ENCODE data around the gene MITD1. TPM values are rescaled to one million over a fixed set of nuclear protein-coding genes. Genes with fewer than 3 reads are reported as not detected.

Gene MITD1
- total RNA-seq (2022) = 29.3 and 30.5 TPM in 2 replicates
- Bru-seq, nascent RNA = percentile 83 among the genes with signal in this experiment
- BruChase-seq, experiment 1, labeled RNA remaining after a 2-hour chase = percentile 86 among the genes with signal in this experiment
- BruChase-seq, experiment 2, labeled RNA remaining after a 6-hour chase = percentile 84 among the genes with signal in this experiment
- long read RNA-seq, transcript MITD1-201 (7 exons, 939 nt) = major isoform, 13 of 41 reads
- long read RNA-seq, partial matches to known transcripts = 8 of 41 reads
- long read RNA-seq, other reads (novel, unspliced or antisense) = 15 of 41 reads

DNA sequence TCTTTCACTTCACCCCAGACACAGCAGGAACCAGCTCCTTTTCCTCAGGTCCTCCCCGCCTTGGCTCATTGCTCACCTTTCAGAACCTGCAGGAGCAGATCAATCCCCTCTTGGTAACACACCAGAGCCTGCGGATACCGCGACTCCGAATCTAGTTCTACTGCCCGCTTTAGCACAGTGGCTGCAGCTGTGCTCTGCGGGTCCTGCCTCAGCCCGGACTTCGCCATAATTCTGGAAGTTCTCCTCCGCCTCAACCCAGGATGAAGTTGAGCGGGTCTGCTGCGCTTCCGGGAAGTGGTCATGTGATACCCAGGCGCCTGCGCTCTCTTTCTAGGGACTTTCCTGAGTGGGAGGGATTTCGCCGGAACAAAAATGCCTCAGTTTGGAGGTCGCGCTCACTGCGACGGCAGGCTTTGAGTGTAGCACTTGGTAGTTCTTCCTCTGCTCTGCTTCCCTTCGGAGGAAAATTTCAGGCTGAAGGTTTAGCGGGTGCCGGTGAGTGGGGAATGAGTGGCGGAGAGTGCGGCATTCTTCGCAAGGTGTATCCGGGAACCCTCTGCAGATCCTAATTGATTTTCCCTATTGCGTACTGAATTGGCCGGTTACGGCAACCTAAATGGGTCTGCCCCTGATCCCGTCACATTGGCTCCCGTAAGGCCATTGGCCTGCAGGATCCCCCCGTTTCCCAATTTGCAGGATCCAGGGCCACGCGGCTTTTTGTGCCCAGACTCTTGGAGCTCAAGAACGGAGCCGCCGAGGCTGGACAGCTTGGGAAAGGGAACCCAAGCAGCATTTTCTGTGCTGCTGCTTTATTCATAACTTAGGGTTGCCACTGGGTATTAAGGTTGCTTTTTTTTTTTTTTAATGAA is at the start of gene MITD1, which contains the start of gene MRPL30:
TSS of gene MITD1 (minus strand) at position 304 of the 869 bp plus-strand sequence. CDS start at position 227, 77 bp downstream.
TSS of gene MRPL30 (plus strand) at position 430 of the 869 bp plus-strand sequence. CDS start 5,020 bp downstream, outside the sequence.
- Mint-ChIP-seq H3K27me3 (ENCODE audit: insufficient read depth, unreplicated experiment) (no peaks in the 10 kb centered on the region), H3K4me1 (ENCODE audit: low read depth, unreplicated experiment) (peaks cover 9% of the 10 kb centered on the region), H3K9me3 (ENCODE audit: unreplicated experiment) (no peaks in the 10 kb centered on the region), H3K4me3 (ENCODE audit: unreplicated experiment) (peak within 1 kb of the TSS; percentile 92), H3K36me3 (ENCODE audit: insufficient read depth, unreplicated experiment) (peaks cover 21% of the 10 kb centered on the region), H3K27ac (ENCODE audit: unreplicated experiment) (peak within 1 kb of the TSS; percentile 84)
- CTCF ChIA-PET = interaction anchor here (0.7 to 0.9 kb wide), 3 partner anchors 20 to 95 kb away, joined by 3 to 4 read pairs (median 3); no protein-coding TSS in a partner anchor
- Histone ChIP-seq H3K36me3 (ENCODE audit: control insufficient read depth, insufficient read depth, low read length) (no peaks in the 10 kb centered on the region), H3K4me3 (ENCODE audit: low read depth, low read length) (peak within 1 kb of the TSS; percentile 87), H3K27me3 (replicated peaks; ENCODE audit: control insufficient read depth, insufficient read depth, low read length) (no peaks in the 10 kb centered on the region), H3K9me3 (no peaks in the 10 kb centered on the region), H3K4me1 (peaks cover 28% of the 10 kb centered on the region)
- peak; percentile 94 for DNase-seq
- POLR2A ChIA-PET = interaction anchor here (0.6 to 2.2 kb wide), 5 partner anchors 26 to 156 kb away, joined by 3 to 28 read pairs (median 4); partner anchors contain the start of genes C2orf15, EIF5B, LIPT1 and TSGA10
- BruUV-seq (replicated peaks) = TSS peak; percentile 78
- TF ChIP-seq, protein P1, sequence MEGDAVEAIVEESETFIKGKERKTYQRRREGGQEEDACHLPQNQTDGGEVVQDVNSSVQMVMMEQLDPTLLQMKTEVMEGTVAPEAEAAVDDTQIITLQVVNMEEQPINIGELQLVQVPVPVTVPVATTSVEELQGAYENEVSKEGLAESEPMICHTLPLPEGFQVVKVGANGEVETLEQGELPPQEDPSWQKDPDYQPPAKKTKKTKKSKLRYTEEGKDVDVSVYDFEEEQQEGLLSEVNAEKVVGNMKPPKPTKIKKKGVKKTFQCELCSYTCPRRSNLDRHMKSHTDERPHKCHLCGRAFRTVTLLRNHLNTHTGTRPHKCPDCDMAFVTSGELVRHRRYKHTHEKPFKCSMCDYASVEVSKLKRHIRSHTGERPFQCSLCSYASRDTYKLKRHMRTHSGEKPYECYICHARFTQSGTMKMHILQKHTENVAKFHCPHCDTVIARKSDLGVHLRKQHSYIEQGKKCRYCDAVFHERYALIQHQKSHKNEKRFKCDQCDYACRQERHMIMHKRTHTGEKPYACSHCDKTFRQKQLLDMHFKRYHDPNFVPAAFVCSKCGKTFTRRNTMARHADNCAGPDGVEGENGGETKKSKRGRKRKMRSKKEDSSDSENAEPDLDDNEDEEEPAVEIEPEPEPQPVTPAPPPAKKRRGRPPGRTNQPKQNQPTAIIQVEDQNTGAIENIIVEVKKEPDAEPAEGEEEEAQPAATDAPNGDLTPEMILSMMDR (IDR thresholded peaks at IDR 0.05; ENCODE audit: insufficient read depth in 1 of 2, low read depth in 1 of 2, low read length in 1 of 2, severe bottlenecking in 1 of 2, unreplicated experiment in 1 of 2) = no peak
- intact Hi-C loops (cut with micrococcal nuclease; ENCODE audit: unreplicated experiment) = loop anchor here (1.0 kb wide), 2 partner anchors 40 to 155 kb away; partner anchors contain the start of genes C2orf15 and TXNDC9

DNA sequence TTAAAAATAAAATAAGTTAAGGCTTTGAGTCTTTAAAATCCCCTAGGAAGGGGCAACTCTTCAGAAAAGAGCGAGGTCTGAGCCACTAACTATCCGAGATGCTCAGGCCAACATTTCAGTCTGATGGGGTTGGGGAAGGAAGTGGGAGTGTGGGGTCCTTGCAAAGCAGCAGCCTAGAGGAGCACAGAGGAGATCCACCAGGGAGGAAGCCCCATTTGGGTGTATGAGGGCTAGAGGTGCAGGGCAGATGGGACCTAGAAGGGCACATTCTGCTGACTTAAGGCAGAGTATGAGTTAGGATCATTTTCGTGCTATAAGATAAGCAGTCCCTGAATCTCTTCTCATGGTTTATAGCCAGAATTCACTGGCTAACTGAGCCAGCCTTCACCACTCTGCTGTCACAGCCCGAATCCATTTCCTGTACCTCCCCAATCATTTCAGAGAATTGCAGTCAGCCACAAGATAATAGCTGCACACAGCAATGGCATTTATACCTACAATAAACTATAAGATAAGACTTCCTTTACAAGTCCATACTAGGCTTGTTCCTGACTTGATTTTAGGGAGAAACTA is 37.2 kb upstream of the MITD1 start:
- Histone ChIP-seq H3K36me3 (ENCODE audit: control insufficient read depth, insufficient read depth, low read length) (no peaks in the 10 kb centered on the region), H3K4me3 (ENCODE audit: low read depth, low read length) (no peak overlapping the region), H3K9me3 (peaks cover 5% of the 10 kb centered on the region; the same call in 1 of the 2 replicates), H3K4me1 (no peaks in the 10 kb centered on the region), H3K27me3 (replicated peaks; ENCODE audit: control insufficient read depth, insufficient read depth, low read length) (no peaks in the 10 kb centered on the region)
- intact Hi-C loops (cut with micrococcal nuclease; ENCODE audit: unreplicated experiment) = no loop called here
- Mint-ChIP-seq H3K36me3 (ENCODE audit: insufficient read depth, unreplicated experiment) (no peaks in the 10 kb centered on the region), H3K9me3 (ENCODE audit: unreplicated experiment) (peaks cover 13% of the 10 kb centered on the region), H3K27ac (ENCODE audit: unreplicated experiment) (no peak overlapping the region), H3K27me3 (ENCODE audit: insufficient read depth, unreplicated experiment) (no peaks in the 10 kb centered on the region), H3K4me3 (ENCODE audit: unreplicated experiment) (no peak overlapping the region), H3K4me1 (ENCODE audit: low read depth, unreplicated experiment) (no peaks in the 10 kb centered on the region)
- BruUV-seq (replicated peaks) = no TSS peak
- POLR2A ChIA-PET = no interaction called here
- DNase-seq = no peak
- TF ChIP-seq, protein P1 (IDR thresholded peaks at IDR 0.05; ENCODE audit: insufficient read depth in 1 of 2, low read depth in 1 of 2, low read length in 1 of 2, severe bottlenecking in 1 of 2, unreplicated experiment in 1 of 2) = no peak
- CTCF ChIA-PET = no interaction called here

DNA sequence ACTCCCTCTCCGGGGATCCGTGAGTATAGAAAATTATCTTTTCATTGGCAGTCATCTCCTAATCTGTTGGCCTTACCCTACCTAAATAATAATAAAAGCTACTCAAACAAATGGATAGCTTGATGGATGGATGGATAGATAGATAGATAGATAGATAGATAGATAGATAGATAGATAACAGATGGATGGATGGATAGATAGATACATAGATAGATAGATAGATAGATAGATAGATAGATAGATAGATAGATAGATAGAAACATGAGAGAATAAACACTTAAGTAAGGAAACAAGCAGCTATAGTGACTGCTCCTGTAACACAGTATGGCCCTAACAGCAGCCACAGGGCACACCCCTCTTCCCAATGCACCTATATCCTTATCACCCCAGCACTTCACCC is 35.2 kb upstream of the MITD1 start:
- Histone ChIP-seq H3K4me1 (no peaks in the 10 kb centered on the region), H3K27me3 (replicated peaks; ENCODE audit: control insufficient read depth, insufficient read depth, low read length) (no peaks in the 10 kb centered on the region), H3K36me3 (ENCODE audit: control insufficient read depth, insufficient read depth, low read length) (no peaks in the 10 kb centered on the region), H3K4me3 (ENCODE audit: low read depth, low read length) (no peak overlapping the region), H3K9me3 (peaks cover 5% of the 10 kb centered on the region; the same call in 1 of the 2 replicates)
- TF ChIP-seq, protein P1 (IDR thresholded peaks at IDR 0.05; ENCODE audit: insufficient read depth in 1 of 2, low read depth in 1 of 2, low read length in 1 of 2, severe bottlenecking in 1 of 2, unreplicated experiment in 1 of 2) = no peak
- ChIA-PET CTCF (no interaction called here), POLR2A (no interaction called here)
- H3K36me3 Mint-ChIP-seq (ENCODE audit: insufficient read depth, unreplicated experiment) = no peaks in the 10 kb centered on the region
- peaks cover 13% of the 10 kb centered on the region for H3K9me3 Mint-ChIP-seq (ENCODE audit: unreplicated experiment)
- no peak for DNase-seq
- intact Hi-C loops (cut with micrococcal nuclease; ENCODE audit: unreplicated experiment) = no loop called here
- H3K4me1 Mint-ChIP-seq (ENCODE audit: low read depth, unreplicated experiment) = no peaks in the 10 kb centered on the region
- H3K27ac Mint-ChIP-seq (ENCODE audit: unreplicated experiment) = no peak overlapping the region
- no peaks in the 10 kb centered on the region for H3K27me3 Mint-ChIP-seq (ENCODE audit: insufficient read depth, unreplicated experiment)
- H3K4me3 Mint-ChIP-seq (ENCODE audit: unreplicated experiment) = no peak overlapping the region
- BruUV-seq (replicated peaks) = no TSS peak
